ENCODE results near the gene SH3RF3.

Gene SH3RF3

GRCh38 chr2:109226622-109227021 lies 97.6 kb downstream of the SH3RF3 start:
- Histone ChIP-seq H3K27ac (ENCODE audit: low read depth, low read length) (no peak overlapping the region), H2BK12ac (ENCODE audit: low read length) (no peak overlapping the region), H2BK5ac (ENCODE audit: low read depth, low read length, poor library complexity) (no peak overlapping the region), H3K14ac (ENCODE audit: low read length) (no peak overlapping the region), H3K36me3 (ENCODE audit: control insufficient read depth in 1 of 2, insufficient read depth in 2 of 2, low read length in 2 of 2) (no peaks in the 10 kb centered on the region), H4K91ac (ENCODE audit: low read depth, low read length) (no peak overlapping the region), H3K4me1 (ENCODE audit: control insufficient read depth in 1 of 2, insufficient read depth in 2 of 2, low read length in 2 of 2) (no peaks in the 10 kb centered on the region), H3K9ac (ENCODE audit: low read length) (no peak overlapping the region), H3K79me1 (ENCODE audit: low read length) (no peaks in the 10 kb centered on the region), H2BK120ac (ENCODE audit: insufficient read depth, low read length, poor library complexity) (no peak overlapping the region), H2AK5ac (ENCODE audit: low read length) (no peak overlapping the region), H2AFZ (ENCODE audit: insufficient read depth, low read length, poor library complexity) (no peak overlapping the region), H3K4me2 (ENCODE audit: low read length) (no peak overlapping the region), H3K4ac (ENCODE audit: low read depth, low read length) (no peak overlapping the region), H4K12ac (ENCODE audit: low read depth, low read length) (no peak overlapping the region), H3K4me3 (ENCODE audit: low read depth, low read length) (no peak overlapping the region), H3K9me3 (ENCODE audit: insufficient read depth, low read depth, low read length) (no peaks in the 10 kb centered on the region), H4K8ac (ENCODE audit: low read depth, low read length) (no peak overlapping the region), H3K23ac (ENCODE audit: low read length) (no peak overlapping the region), H3K79me2 (ENCODE audit: control insufficient read depth, insufficient read depth, low read length, poor library complexity) (no peaks in the 10 kb centered on the region), H3K27me3 (ENCODE audit: insufficient read depth, low read length) (no peaks in the 10 kb centered on the region), H3K18ac (ENCODE audit: low read length) (no peak overlapping the region)
- WGBS (ENCODE audit: extremely low coverage, insufficient coverage, insufficient read length), result no CpG with 5 or more reads among the region's 6 CpGs
- DNase-seq, result no peak

- no CpG with 5 or more reads among the region's 4 CpGs for WGBS (ENCODE audit: extremely low coverage, insufficient coverage, insufficient read length)
These were observed 100.2 kb downstream of the SH3RF3 start for GRCh38 chr2:109229094-109229675.

GRCh38 chr2:109230941-109231420 lies 102.0 kb downstream of the SH3RF3 start:
- no peaks in the 10 kb centered on the region for H3K9me3 ChIP-seq (ENCODE audit: insufficient read depth, low read depth, low read length)
- H3K79me1 ChIP-seq (ENCODE audit: low read length), result no peaks in the 10 kb centered on the region
- no peak overlapping the region for H2BK12ac ChIP-seq (ENCODE audit: low read length)
- H2AK5ac ChIP-seq (ENCODE audit: low read length), result no peak overlapping the region
- no peak overlapping the region for H2BK120ac ChIP-seq (ENCODE audit: insufficient read depth, low read length, poor library complexity)
- no peak overlapping the region for H3K14ac ChIP-seq (ENCODE audit: low read length)
- WGBS (ENCODE audit: extremely low coverage, insufficient coverage, insufficient read length), result no CpG with 5 or more reads among the region's 7 CpGs
- no peak overlapping the region for H4K91ac ChIP-seq (ENCODE audit: low read depth, low read length)
- no peak overlapping the region for H3K18ac ChIP-seq (ENCODE audit: low read length)
- no peak overlapping the region for H3K9ac ChIP-seq (ENCODE audit: low read length)
- no peak overlapping the region for H3K4ac ChIP-seq (ENCODE audit: low read depth, low read length)
- no peaks in the 10 kb centered on the region for H3K79me2 ChIP-seq (ENCODE audit: control insufficient read depth, insufficient read depth, low read length, poor library complexity)
- no peak overlapping the region for H2AFZ ChIP-seq (ENCODE audit: insufficient read depth, low read length, poor library complexity)
- H4K8ac ChIP-seq (ENCODE audit: low read depth, low read length), result no peak overlapping the region
- H3K23ac ChIP-seq (ENCODE audit: low read length), result no peak overlapping the region
- no peak overlapping the region for H3K4me2 ChIP-seq (ENCODE audit: low read length)
- no peaks in the 10 kb centered on the region for H3K36me3 ChIP-seq (ENCODE audit: control insufficient read depth in 1 of 2, insufficient read depth in 2 of 2, low read length in 2 of 2)
- H4K12ac ChIP-seq (ENCODE audit: low read depth, low read length), result no peak overlapping the region
- H2BK5ac ChIP-seq (ENCODE audit: low read depth, low read length, poor library complexity), result no peak overlapping the region
- H3K4me1 ChIP-seq (ENCODE audit: control insufficient read depth in 1 of 2, insufficient read depth in 2 of 2, low read length in 2 of 2), result no peaks in the 10 kb centered on the region
- no peak for DNase-seq
- no peaks in the 10 kb centered on the region for H3K27me3 ChIP-seq (ENCODE audit: insufficient read depth, low read length)
- H3K27ac ChIP-seq (ENCODE audit: low read depth, low read length), result no peak overlapping the region
- no peak overlapping the region for H3K4me3 ChIP-seq (ENCODE audit: low read depth, low read length)

More at GRCh38 chr2:109229094-109229675, 100.2 kb downstream of the SH3RF3 start:
- H3K4me1 ChIP-seq (ENCODE audit: control insufficient read depth in 1 of 2, insufficient read depth in 2 of 2, low read length in 2 of 2), result no peaks in the 10 kb centered on the region
- H3K4me2 ChIP-seq (ENCODE audit: low read length), result no peak overlapping the region
- no peak overlapping the region for H2BK12ac ChIP-seq (ENCODE audit: low read length)
- H2BK5ac ChIP-seq (ENCODE audit: low read depth, low read length, poor library complexity), result no peak overlapping the region
- no peak overlapping the region for H3K4me3 ChIP-seq (ENCODE audit: low read depth, low read length)
- H4K12ac ChIP-seq (ENCODE audit: low read depth, low read length), result no peak overlapping the region
- no peak overlapping the region for H3K23ac ChIP-seq (ENCODE audit: low read length)
- no peak overlapping the region for H3K14ac ChIP-seq (ENCODE audit: low read length)
- H2BK120ac ChIP-seq (ENCODE audit: insufficient read depth, low read length, poor library complexity), result no peak overlapping the region
- H3K79me1 ChIP-seq (ENCODE audit: low read length), result no peaks in the 10 kb centered on the region
- no peak overlapping the region for H2AFZ ChIP-seq (ENCODE audit: insufficient read depth, low read length, poor library complexity)
- H4K91ac ChIP-seq (ENCODE audit: low read depth, low read length), result no peak overlapping the region
- no peaks in the 10 kb centered on the region for H3K79me2 ChIP-seq (ENCODE audit: control insufficient read depth, insufficient read depth, low read length, poor library complexity)
- H4K8ac ChIP-seq (ENCODE audit: low read depth, low read length), result no peak overlapping the region
- H3K36me3 ChIP-seq (ENCODE audit: control insufficient read depth in 1 of 2, insufficient read depth in 2 of 2, low read length in 2 of 2), result no peaks in the 10 kb centered on the region
- H2AK5ac ChIP-seq (ENCODE audit: low read length), result no peak overlapping the region
- H3K27me3 ChIP-seq (ENCODE audit: insufficient read depth, low read length), result no peaks in the 10 kb centered on the region
- no peak overlapping the region for H3K4ac ChIP-seq (ENCODE audit: low read depth, low read length)
- H3K27ac ChIP-seq (ENCODE audit: low read depth, low read length), result no peak overlapping the region
- no peak overlapping the region for H3K9ac ChIP-seq (ENCODE audit: low read length)
- H3K9me3 ChIP-seq (ENCODE audit: insufficient read depth, low read depth, low read length), result no peaks in the 10 kb centered on the region
- H3K18ac ChIP-seq (ENCODE audit: low read length), result no peak overlapping the region
- DNase-seq, result no peak

DNA sequence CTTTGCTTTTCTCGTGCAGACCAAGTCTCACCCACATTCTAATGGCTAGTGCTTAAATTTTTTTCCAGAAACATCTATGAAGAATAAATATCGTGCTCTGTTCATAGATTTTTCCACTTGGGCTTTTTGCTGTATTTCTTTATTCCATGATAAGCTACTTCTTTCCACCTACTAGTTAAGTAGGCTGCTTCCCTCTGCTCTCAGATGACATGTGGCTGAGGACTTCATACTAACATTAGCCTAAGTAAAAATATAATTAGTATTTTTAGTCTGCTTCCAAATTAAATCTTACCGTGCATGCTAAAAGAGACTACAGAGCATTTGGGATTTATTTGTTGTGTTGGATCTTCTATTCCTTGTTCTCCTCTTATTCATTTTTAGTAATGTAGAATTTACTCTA lies 102.4 kb downstream of the SH3RF3 start:
- no CpG with 5 or more reads among the region's 3 CpGs for WGBS (ENCODE audit: extremely low coverage, insufficient coverage, insufficient read length)
- Histone ChIP-seq H3K27ac (ENCODE audit: low read depth, low read length) (no peak overlapping the region), H2BK120ac (ENCODE audit: insufficient read depth, low read length, poor library complexity) (no peak overlapping the region)

More for the DNA sequence above, 102.4 kb downstream of the SH3RF3 start:
- Histone ChIP-seq H3K4me3 (ENCODE audit: low read depth, low read length) (no peak overlapping the region), H3K79me2 (ENCODE audit: control insufficient read depth, insufficient read depth, low read length, poor library complexity) (no peaks in the 10 kb centered on the region), H4K91ac (ENCODE audit: low read depth, low read length) (no peak overlapping the region), H2BK5ac (ENCODE audit: low read depth, low read length, poor library complexity) (no peak overlapping the region), H3K9me3 (ENCODE audit: insufficient read depth, low read depth, low read length) (peaks cover 2% of the 10 kb centered on the region), H3K18ac (ENCODE audit: low read length) (no peak overlapping the region), H2BK12ac (ENCODE audit: low read length) (no peak overlapping the region), H3K4ac (ENCODE audit: low read depth, low read length) (no peak overlapping the region), H2AK5ac (ENCODE audit: low read length) (no peak overlapping the region), H3K79me1 (ENCODE audit: low read length) (no peaks in the 10 kb centered on the region), H3K36me3 (ENCODE audit: control insufficient read depth in 1 of 2, insufficient read depth in 2 of 2, low read length in 2 of 2) (no peaks in the 10 kb centered on the region), H2AFZ (ENCODE audit: insufficient read depth, low read length, poor library complexity) (no peak overlapping the region), H3K23ac (ENCODE audit: low read length) (no peak overlapping the region), H4K8ac (ENCODE audit: low read depth, low read length) (no peak overlapping the region), H3K27me3 (ENCODE audit: insufficient read depth, low read length) (no peaks in the 10 kb centered on the region), H4K12ac (ENCODE audit: low read depth, low read length) (no peak overlapping the region), H3K4me1 (ENCODE audit: control insufficient read depth in 1 of 2, insufficient read depth in 2 of 2, low read length in 2 of 2) (no peaks in the 10 kb centered on the region), H3K9ac (ENCODE audit: low read length) (no peak overlapping the region), H3K4me2 (ENCODE audit: low read length) (no peak overlapping the region), H3K14ac (ENCODE audit: low read length) (no peak overlapping the region)
- no peak for DNase-seq

Data from trophoblast cell (in vitro differentiated cells and primary cell).